ENCODE measurements around the gene FLRT2.

FLRT2 gene

GRCh38 chr14:85530626-85531025, 682 bp downstream of the FLRT2 start:
- no peak for DNase-seq (ENCODE audit: low read depth)

DNA sequence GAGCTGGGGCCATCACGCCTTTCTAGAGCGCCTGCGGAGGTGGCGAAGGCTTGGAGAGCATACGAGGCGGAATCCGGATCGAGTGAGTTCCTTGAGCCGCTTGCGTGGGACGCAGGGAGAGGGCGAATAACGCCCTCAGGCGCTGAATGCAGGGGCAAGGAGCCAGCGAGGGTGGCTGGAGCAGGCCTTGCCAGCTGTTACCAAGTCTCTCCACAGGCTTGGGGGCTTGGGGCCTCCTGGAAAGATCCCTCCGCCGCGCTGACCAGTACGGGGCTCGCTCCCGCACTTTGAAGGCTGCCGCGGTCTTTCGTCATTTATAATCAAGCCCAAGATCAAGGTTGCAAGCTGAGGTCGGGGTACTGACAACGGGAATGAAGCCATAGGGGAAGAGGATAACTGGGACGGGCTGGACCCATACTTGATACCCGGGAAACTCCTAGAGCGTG, 1.2 kb downstream of the FLRT2 start:
- no peak for DNase-seq (ENCODE audit: low read depth)

GRCh38 chr14:85531587-85532373, 1.8 kb downstream of the FLRT2 start:
- DNase-seq (ENCODE audit: low read depth), result no peak

GRCh38 chr14:85532374-85533022, 2.6 kb downstream of the FLRT2 start:
- no peak for DNase-seq (ENCODE audit: low read depth)

DNA sequence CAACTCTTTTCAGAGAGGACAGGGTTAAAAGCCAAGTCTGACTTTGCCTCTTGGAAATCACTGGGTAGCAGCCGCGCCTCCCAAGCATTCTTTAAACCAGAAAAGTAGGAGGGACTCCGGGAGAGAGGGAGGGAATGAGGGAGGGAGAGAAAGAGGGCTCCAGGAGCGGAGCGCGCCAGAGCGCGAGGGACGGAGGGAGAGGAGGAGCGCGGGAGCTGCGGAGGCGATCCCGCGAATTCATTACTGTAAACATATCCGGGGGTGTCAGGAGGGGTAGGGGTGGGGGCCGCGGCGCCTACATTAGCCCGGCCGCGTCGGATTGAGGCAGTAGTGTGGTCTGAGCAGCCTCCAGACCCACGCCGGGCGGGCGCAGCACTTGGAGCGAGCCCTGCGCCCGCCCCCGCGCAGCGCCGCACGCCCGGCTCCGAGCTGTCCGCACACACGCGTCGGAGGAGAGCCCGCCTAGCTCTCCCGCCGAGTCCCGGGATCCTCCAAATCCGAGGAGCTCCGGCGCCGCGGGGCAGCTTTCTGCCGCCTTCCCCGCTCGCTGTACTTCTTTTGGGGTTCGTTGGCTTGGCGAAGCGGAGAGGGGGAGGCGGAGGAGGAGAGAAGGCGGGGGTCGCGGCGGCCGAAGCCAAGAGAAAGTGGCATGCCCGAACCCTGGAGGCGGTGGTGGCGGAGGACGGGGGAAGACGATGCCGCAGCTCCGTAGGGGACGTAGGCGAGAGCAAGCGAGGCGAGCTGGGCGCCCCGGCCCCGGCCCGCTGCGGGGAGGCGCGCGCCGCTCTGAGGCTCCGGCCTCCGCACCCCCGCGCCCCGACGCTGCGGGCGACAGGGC, 3.3 kb downstream of the FLRT2 start:
- no peak for DNase-seq (ENCODE audit: low read depth)

GRCh38 chr14:85533861-85534291, 3.9 kb downstream of the FLRT2 start:
- DNase-seq (ENCODE audit: low read depth), result no peak

GRCh38 chr14:85534458-85535293, 4.7 kb downstream of the FLRT2 start:
- no peak for DNase-seq (ENCODE audit: low read depth)

- DNase-seq (ENCODE audit: low read depth), result no peak
Observed at GRCh38 chr14:85535321-85535720, 5.4 kb downstream of the FLRT2 start.

- DNase-seq (ENCODE audit: low read depth), result no peak
Observed at GRCh38 chr14:85535991-85536832, 6.3 kb downstream of the FLRT2 start.

GRCh38 chr14:85536833-85537190, 6.9 kb downstream of the FLRT2 start:
- no peak for DNase-seq (ENCODE audit: low read depth)

DNA sequence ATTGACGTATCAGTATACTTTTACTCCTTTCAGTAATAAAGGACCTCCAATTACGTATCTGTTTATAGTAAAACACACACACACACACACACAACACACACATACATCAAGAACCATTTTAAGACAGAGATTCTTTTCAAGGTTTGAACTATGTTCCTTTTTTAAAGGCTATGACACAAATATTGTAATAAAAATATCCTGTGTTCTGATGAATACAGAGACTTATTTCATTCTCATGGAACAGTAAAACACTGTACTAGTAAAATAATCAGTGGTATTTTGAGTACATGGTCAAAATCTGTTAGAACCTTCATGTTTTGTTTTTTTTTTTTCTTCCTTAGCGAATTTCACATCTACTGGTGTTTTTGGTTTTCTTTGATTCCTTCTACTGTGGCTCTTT, 7.6 kb downstream of the FLRT2 start:
- no peak for DNase-seq (ENCODE audit: low read depth)

DNA sequence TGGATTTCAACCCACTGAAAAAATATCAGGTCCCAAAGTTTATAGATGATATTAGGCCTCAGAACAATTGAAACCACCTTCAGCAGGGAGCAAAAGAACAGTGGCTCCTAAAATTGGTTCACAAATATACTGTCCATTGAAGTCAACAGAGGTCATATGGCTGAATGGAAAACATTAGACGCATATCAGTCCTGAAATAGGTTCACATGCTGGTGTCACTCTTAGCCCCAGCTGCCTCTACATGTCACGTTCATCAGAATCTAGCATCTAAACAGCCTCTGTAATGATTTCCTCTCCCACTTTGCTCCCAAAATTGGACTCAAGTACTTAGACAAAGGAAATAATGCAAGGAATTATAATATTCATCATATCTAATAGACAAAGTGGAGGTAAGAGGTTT, 8.7 kb downstream of the FLRT2 start:
- no peak for DNase-seq (ENCODE audit: low read depth)

- no peak for DNase-seq (ENCODE audit: low read depth)
Observed at GRCh38 chr14:85539510-85539909, 9.6 kb downstream of the FLRT2 start.

GRCh38 chr14:85542623-85543022, 12.7 kb downstream of the FLRT2 start:
- no peak for DNase-seq (ENCODE audit: low read depth)

DNA sequence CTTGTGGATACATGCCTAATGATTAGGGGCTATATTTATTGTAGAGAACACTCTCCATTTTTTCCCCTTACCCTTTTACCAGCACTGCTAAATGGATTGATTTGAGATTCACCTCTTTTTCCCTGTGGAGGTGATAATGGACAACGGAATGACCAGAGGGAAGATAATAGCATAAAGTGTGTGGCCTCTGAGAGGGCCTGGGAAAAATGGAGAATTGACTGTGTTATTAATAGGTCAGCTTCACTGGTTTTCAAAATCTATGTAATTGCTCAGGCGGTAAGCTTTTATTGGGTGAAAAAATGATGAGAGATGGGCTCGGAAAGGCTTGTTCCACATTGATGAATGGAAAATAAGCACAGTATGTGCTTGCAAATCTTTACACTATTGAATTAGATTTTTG, 15.8 kb downstream of the FLRT2 start:
- no peak for DNase-seq (ENCODE audit: low read depth)

- DNase-seq (ENCODE audit: low read depth), result no peak
Observed at GRCh38 chr14:85546390-85546789, 16.4 kb downstream of the FLRT2 start.

- DNase-seq (ENCODE audit: low read depth), result no peak
Observed at GRCh38 chr14:85549697-85550096, 19.8 kb downstream of the FLRT2 start.

- DNase-seq (ENCODE audit: low read depth), result no peak
Observed at GRCh38 chr14:85554106-85554505, 24.2 kb downstream of the FLRT2 start.

DNA sequence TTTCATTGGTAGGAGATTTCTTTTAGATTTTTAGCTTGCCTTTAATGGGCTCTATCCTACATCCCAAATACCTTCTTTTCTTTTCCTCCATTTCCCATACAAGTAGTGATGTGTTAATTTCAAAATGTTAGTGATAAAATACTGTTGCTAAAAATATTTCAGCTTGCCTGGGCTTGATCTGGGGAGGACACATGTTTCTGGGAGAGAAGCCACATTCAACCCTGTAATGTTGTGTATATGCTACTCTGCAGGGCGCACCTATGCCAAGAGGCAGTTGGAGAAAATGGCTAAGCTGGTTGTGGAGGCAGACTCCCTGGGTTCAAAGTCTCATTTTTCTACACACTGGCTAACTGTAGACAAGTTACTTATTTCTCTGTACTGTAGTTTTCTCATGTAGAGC, 26.3 kb downstream of the FLRT2 start:
- DNase-seq (ENCODE audit: low read depth), result no peak

- no peak for DNase-seq (ENCODE audit: low read depth)
Observed at GRCh38 chr14:85558505-85558904, 28.6 kb downstream of the FLRT2 start.

DNA sequence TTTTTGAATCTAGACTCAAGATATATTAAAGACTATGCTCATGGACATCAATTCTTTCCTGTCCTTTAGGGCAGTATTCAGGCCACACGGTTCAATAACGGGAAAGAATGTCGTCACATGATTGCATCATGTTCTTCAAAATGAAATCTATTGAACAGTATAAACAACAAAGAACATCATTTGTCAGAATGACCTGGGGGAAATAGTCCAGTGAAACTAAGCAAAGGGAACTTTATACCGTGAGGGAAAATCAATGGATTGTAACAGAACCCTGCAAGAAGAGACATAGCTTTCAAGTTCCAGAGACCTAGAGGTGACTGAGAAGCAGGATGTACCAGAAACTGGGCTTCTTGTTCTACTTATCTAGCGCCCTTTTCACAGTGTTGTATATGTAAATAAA, 32.7 kb downstream of the FLRT2 start:
- no peak for DNase-seq (ENCODE audit: low read depth)

Measured in T follicular helper cell (primary cell).